Choroid plexus epithelial cell (primary cell): Measurements from ENCODE around the gene SLC44A3.

Source experiments
- DNase-seq: peaks from one replicate; pipeline ENCODE4 v3.0.0-alpha.2; 2010; ENCODE audit warnings: low read depth
- H3K4me3 ChIP-seq: 2 replicates; pipeline ENCODE4 v1.5.1; 2011; ENCODE audit warnings: low read depth, mild to moderate bottlenecking, control low read depth, low read length, moderate library complexity
- CTCF ChIP-seq: conservative IDR thresholded peaks from 2 replicates; pipeline ENCODE4 v1.5.1; 2011; ENCODE audit warnings: low read depth, mild to moderate bottlenecking, control low read depth, inconsistent platforms, low read length, moderate library complexity

SLC44A3 gene

GRCh38 chr1:94820936-94821335 lies 779 bp downstream of the SLC44A3 start:
- peak overlapping the region; percentile 69 for H3K4me3 ChIP-seq
- DNase-seq, result no peak
- TF ChIP-seq CTCF, result no peak

- no peak for TF ChIP-seq CTCF
- DNase-seq, result no peak
- H3K4me3 ChIP-seq, result no peak overlapping the region
These were observed 1.6 kb downstream of the SLC44A3 start for GRCh38 chr1:94821636-94822305.

DNA sequence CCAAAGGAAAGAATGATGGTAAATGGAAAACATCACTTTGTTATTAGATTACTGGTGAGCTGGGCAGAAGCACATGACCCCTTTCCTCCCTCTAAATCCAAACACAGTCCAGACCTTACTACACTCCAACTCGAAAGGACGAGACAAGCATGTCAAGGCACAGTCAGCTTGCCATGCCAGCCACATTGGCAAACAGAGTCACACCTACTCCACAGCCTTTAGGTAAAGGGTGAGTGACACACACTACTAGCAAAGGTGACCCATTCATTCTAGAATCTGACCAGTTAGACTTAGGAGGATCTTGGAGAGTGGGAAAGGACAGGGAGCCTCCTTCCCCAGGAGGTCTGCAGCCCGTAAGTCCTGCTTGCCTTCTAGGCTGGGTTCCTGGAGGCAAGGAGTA lies 3.0 kb downstream of the SLC44A3 start:
- H3K4me3 ChIP-seq, result no peak overlapping the region
- no peak for DNase-seq
- TF ChIP-seq CTCF, result no peak

- no peak overlapping the region for H3K4me3 ChIP-seq
- no peak for DNase-seq
- TF ChIP-seq CTCF, result no peak
These were observed 5.8 kb downstream of the SLC44A3 start for GRCh38 chr1:94825936-94826335.

- no peak overlapping the region for H3K4me3 ChIP-seq
- DNase-seq, result no peak
- no peak for TF ChIP-seq CTCF
These were observed 7.3 kb downstream of the SLC44A3 start for GRCh38 chr1:94827434-94827833.

DNA sequence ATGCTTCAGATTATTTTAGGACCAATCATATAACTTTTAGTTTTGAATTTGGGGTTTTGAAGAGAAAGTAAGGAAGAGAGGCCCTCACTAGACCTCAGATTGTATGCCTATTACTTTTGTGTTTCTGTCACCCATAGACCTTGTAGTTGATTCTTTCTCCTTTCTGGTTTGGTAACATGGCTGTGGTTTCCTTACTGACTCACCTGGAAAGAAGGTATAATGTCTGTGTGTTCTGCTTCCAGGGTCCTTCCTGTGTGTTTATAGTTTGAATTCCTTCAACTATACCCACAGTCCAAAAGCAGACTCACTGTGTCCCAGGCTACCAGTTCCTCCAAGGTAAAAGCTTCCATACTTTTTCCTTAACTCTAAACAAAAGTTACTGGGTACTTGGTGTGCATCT lies 8.1 kb downstream of the SLC44A3 start:
- no peak overlapping the region for H3K4me3 ChIP-seq
- TF ChIP-seq CTCF, result no peak
- no peak for DNase-seq

DNA sequence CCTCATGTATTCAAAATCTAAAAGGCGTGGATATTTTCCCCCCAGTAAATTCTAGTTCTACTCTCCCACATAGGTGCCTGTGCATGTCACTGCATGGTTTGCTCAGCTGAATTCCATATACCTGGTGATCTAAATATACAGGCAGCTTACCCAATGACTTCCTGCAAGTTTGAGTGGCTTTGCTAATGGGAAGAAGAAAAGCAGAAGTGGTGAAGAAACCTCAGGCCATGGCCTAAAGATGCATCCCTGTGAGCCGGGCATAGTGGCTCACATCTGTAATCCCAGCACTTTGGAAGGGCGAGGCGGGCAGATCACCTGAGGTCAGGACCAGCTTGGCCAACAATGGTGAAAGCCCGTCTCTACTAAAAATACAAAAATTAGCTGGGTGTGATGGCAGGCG lies 11.5 kb downstream of the SLC44A3 start:
- no peak for TF ChIP-seq CTCF
- no peak for DNase-seq
- H3K4me3 ChIP-seq, result no peak overlapping the region
